Right renal pelvis (tissue), 4 donors: ENCODE measurements around the gene OPRL1. TPM values are rescaled to one million over a fixed set of nuclear protein-coding genes. Genes with fewer than 3 reads are reported as not detected.

ENCODE experiments used
- DNase-seq, 4 donors: peaks; one replicate each; pipeline ENCODE4 v3.0.0-alpha.2; 2013; ENCODE audit warnings: low read depth in 4 of 4, low spot score in 3 of 4, missing footprints in 1 of 4
- polyA plus RNA-seq, 4 donors: library from polyadenylated mRNA; unstranded; fragments of 120-200 nt; gene quantifications; one replicate each; pipeline ENCODE4 v1.2.1, GENCODE V29; 2013; ENCODE audit not compliant: insufficient read length in 4 of 4

OPRL1 gene
- polyA plus RNA-seq, 4 donors = 0.80 to 1.3 (median 1.2) TPM

- no peak for DNase-seq
Observed at GRCh38 chr20:64070244-64070993, 9.5 kb upstream of the OPRL1 start.

- no peak for DNase-seq
Observed at GRCh38 chr20:64071341-64072332, 8.2 kb upstream of the OPRL1 start.

- DNase-seq = no peak
Observed at GRCh38 chr20:64072498-64073063, 7.3 kb upstream of the OPRL1 start.

- no peak for DNase-seq
Observed at GRCh38 chr20:64073476-64074183, 6.3 kb upstream of the OPRL1 start.

GRCh38 chr20:64074184-64074789 lies 5.6 kb upstream of the OPRL1 start:
- no peak for DNase-seq

GRCh38 chr20:64074963-64075362 lies 4.9 kb upstream of the OPRL1 start:
- DNase-seq = no peak

- DNase-seq = no peak
Observed at GRCh38 chr20:64075556-64075955, 4.3 kb upstream of the OPRL1 start.

- DNase-seq = no peak
Observed at GRCh38 chr20:64076061-64076997, 3.6 kb upstream of the OPRL1 start.

GRCh38 chr20:64077094-64077493 lies 2.8 kb upstream of the OPRL1 start:
- DNase-seq = no peak

GRCh38 chr20:64077541-64077875 lies 2.4 kb upstream of the OPRL1 start:
- DNase-seq = no peak

- DNase-seq = no peak
Observed at GRCh38 chr20:64077876-64078551, 1.9 kb upstream of the OPRL1 start.

- DNase-seq = no peak
Observed at GRCh38 chr20:64078934-64079272, 979 bp upstream of the OPRL1 start.

- DNase-seq = no peak
Observed at GRCh38 chr20:64079273-64080012, 439 bp upstream of the OPRL1 start, which contains the start of gene RGS19. Gene RGS19 (minus strand): TSS chr20:64079518. CDS start chr20:64076886, 2,632 bp downstream.

GRCh38 chr20:64080813-64081623 lies 1.1 kb downstream of the OPRL1 start:
- DNase-seq = no peak

- no peak for DNase-seq
Observed at GRCh38 chr20:64081624-64081964, 1.7 kb downstream of the OPRL1 start.

GRCh38 chr20:64082126-64082731 lies 2.3 kb downstream of the OPRL1 start:
- no peak for DNase-seq

GRCh38 chr20:64082820-64083377 lies 3.0 kb downstream of the OPRL1 start:
- DNase-seq = no peak
